H1 (cell line): ENCODE measurements around the gene WDR1. TPM values are rescaled to one million over a fixed set of nuclear protein-coding genes. Genes with fewer than 3 reads are reported as not detected.

Experiments
- ATF3 ChIP-seq: IDR thresholded peaks from 2 replicates; pipeline ENCODE4 v1.6.1; 2011; ENCODE audit warnings: low read depth, mild to moderate bottlenecking, low read length; ENCODE audit not compliant: insufficient read depth
- CTBP2 ChIP-seq: IDR thresholded peaks from 2 replicates; pipeline ENCODE4 v1.7.0; 2011; ENCODE audit warnings: borderline replicate concordance, mild to moderate bottlenecking, moderate library complexity, mixed read lengths, low read length; ENCODE audit not compliant: insufficient read depth, insufficient read length
- PHF8 ChIP-seq: fragments of 200-600 bp; sonication (generic); conservative IDR thresholded peaks from 2 replicates; pipeline ENCODE4 v1.7.1; 2012; ENCODE audit warnings: low read depth, mild to moderate bottlenecking, inconsistent platforms, low read length, moderate library complexity
- SP4 ChIP-seq: IDR thresholded peaks from 2 replicates; pipeline ENCODE4 v1.6.1; 2012; ENCODE audit warnings: low read length, inconsistent platforms
- TAF7 ChIP-seq: optimal IDR thresholded peaks from 2 replicates; pipeline ENCODE3; 2011; ENCODE audit warnings: low read depth, mild to moderate bottlenecking, inconsistent platforms, low read length, moderate library complexity, borderline replicate concordance
- polyA plus RNA-seq, 7 experiments: library from polyadenylated mRNA; depleted of rRNA in 3 of 7; stranded (reverse) in 5 of 7; unstranded in 2 of 7; fragments of >200 nt in 5 of 7; fragments of 200-250 nt in 2 of 7; gene quantifications; 1 replicate in 5 of 7; 2 replicates in 1 of 7; 4 replicates in 1 of 7; pipeline versions ENCODE4 v1.2.1 to v1.2.3, GENCODE V29; 2011 to 2013; ENCODE audit warnings: missing spikeins in 2 of 7, mixed read lengths in 2 of 7
- total RNA-seq: library from RNA; stranded (reverse); fragmentation: NEBNext Ultra II Directional; extraction: Animal tissue kit (Norgen Biotek cat#: 25700); gene quantifications from 2 replicates; pipeline ENCODE4 v1.2.1, GENCODE V29; 2021

Gene WDR1
- total and polyA plus RNA-seq, 2 of the 8 experiments (the other 6 are each of a cell fraction or from before 2014, with no cell fraction given): 315 to 377 TPM

GRCh38 chr4:10030972-10031667 lies 85.5 kb downstream of the WDR1 start (continued):
- TF ChIP-seq TAF7 (no peak), CTBP2 (no peak), ATF3 (no peak), SP4 (no peak), PHF8 (no peak)
- TF ChIP-seq, all 59 proteins: peak for 0
